ENCODE results near the gene PRDX2.

The PRDX2 gene

GRCh38 chr19:12751635-12752034, 50.0 kb downstream of the PRDX2 start, which contains the start of gene BEST2:
TSS of gene BEST2 (plus strand) at chr19:12751791. CDS start at chr19:12752593, 802 bp downstream.
- DNase-seq = no peak

- no peak for DNase-seq
Observed at GRCh38 chr19:12750851-12751250, 50.7 kb downstream of the PRDX2 start.

GRCh38 chr19:12749938-12750521, 51.6 kb downstream of the PRDX2 start:
- DNase-seq = no peak

- no peak for DNase-seq
Observed at GRCh38 chr19:12748489-12748888, 53.1 kb downstream of the PRDX2 start.
